SU-DHL-6 (cell line): ENCODE results near the gene CCNI2.

ENCODE experiments used
- H2AFZ ChIP-seq: fragments of 200-600 bp; sonication (generic); 2 replicates; pipeline ENCODE4 v1.6.1; 2014; ENCODE audit warnings: low read depth, mild to moderate bottlenecking, moderate library complexity, mixed read lengths, antibody characterized with exemption, low read length; ENCODE audit not compliant: severe bottlenecking
- H3F3A ChIP-seq: fragments of 200-600 bp; shearing (Covaris generic); 2 replicates; pipeline ENCODE4 v1.6.0; 2016; ENCODE audit warnings: antibody characterized with exemption, mild to moderate bottlenecking; ENCODE audit not compliant: insufficient read depth
- H3K27ac ChIP-seq: fragments of 200-600 bp; sonication (generic); 2 replicates; pipeline ENCODE4 v1.5.1; 2016; ENCODE audit warnings: low read depth, mild to moderate bottlenecking, low read length, moderate library complexity, mixed read lengths
- H3K27me3 ChIP-seq: fragments of 200-600 bp; sonication (generic), shearing (Covaris generic); 2 replicates; pipeline ENCODE4 v1.6.0; 2014; ENCODE audit warnings: mild to moderate bottlenecking, low read length
- H3K36me3 ChIP-seq: fragments of 200-600 bp; sonication (generic); 2 replicates; pipeline ENCODE4 v1.6.1; 2014; ENCODE audit warnings: mild to moderate bottlenecking, low read length, mixed read lengths
- H3K4me2 ChIP-seq: fragments of 300-600, 200-600 bp; shearing (Covaris generic), sonication (generic); 2 replicates; pipeline ENCODE4 v1.6.0; 2014; ENCODE audit warnings: low read length, low read depth, mild to moderate bottlenecking; ENCODE audit not compliant: poor library complexity, severe bottlenecking
- H3K4me3 ChIP-seq: fragments of 200-600 bp; sonication (generic); 2 replicates; pipeline ENCODE4 v1.5.1; 2014; ENCODE audit warnings: antibody characterized with exemption, low read length, mild to moderate bottlenecking, mixed read lengths; ENCODE audit not compliant: insufficient read depth, poor library complexity, severe bottlenecking
- H3K79me2 ChIP-seq: fragments of 200-600 bp; sonication (generic); 2 replicates; pipeline ENCODE4 v1.6.1; 2014; ENCODE audit warnings: mild to moderate bottlenecking, low read length, moderate library complexity; ENCODE audit not compliant: insufficient read depth
- H3K9ac ChIP-seq: fragments of 200-600 bp; sonication (generic); 2 replicates; pipeline ENCODE4 v1.7.0; 2014; ENCODE audit warnings: mild to moderate bottlenecking, low read length
- H3K9me2 ChIP-seq: fragments of 200-600 bp; sonication (generic); replicated peaks from 2 replicates; pipeline ENCODE4 v1.6.1; 2014; ENCODE audit warnings: low read length; ENCODE audit not compliant: insufficient read depth
- H3K9me3 ChIP-seq: fragments of 200-600 bp; sonication (generic); 2 replicates; pipeline ENCODE4 v1.6.1; 2014; ENCODE audit warnings: low read length, mixed read lengths; ENCODE audit not compliant: insufficient read depth
- H4K20me1 ChIP-seq: fragments of 200-600 bp; sonication (generic); 2 replicates; pipeline ENCODE4 v1.6.1; 2014; ENCODE audit warnings: low read depth, mild to moderate bottlenecking, antibody characterized with exemption, low read length, moderate library complexity, mixed read lengths
- CTCF ChIP-seq: fragments of 200-600 bp; sonication (generic); IDR thresholded peaks from one replicate; pipeline ENCODE4 v1.5.1; 2017; ENCODE audit warnings: antibody characterized with exemption, mild to moderate bottlenecking, low read length, moderate library complexity; ENCODE audit not compliant: insufficient read depth, poor library complexity, severe bottlenecking
- EZH2phosphoT487 ChIP-seq: fragments of 200-600 bp; sonication (generic), shearing (Covaris generic); conservative IDR thresholded peaks from 2 replicates; pipeline ENCODE4 v1.6.1; 2018; ENCODE audit warnings: mild to moderate bottlenecking, antibody characterized with exemption, low read length, moderate library complexity, mixed read lengths

CCNI2 gene, protein sequence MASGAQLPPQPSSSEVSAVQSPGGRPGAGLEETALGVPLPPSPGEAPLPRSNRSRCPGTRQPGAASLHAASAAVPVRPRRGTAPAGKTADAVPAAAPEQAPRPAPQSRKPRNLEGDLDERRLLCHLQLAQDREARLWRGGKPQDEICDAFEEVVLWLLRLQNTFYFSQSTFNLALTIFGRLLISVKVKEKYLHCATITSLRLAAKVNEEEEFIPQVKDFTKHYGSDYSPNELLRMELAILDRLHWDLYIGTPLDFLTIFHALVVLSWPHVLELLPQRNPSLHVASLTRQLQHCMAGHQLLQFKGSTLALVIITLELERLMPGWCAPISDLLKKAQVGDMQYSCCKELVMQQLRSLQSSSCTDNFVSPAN

DNA sequence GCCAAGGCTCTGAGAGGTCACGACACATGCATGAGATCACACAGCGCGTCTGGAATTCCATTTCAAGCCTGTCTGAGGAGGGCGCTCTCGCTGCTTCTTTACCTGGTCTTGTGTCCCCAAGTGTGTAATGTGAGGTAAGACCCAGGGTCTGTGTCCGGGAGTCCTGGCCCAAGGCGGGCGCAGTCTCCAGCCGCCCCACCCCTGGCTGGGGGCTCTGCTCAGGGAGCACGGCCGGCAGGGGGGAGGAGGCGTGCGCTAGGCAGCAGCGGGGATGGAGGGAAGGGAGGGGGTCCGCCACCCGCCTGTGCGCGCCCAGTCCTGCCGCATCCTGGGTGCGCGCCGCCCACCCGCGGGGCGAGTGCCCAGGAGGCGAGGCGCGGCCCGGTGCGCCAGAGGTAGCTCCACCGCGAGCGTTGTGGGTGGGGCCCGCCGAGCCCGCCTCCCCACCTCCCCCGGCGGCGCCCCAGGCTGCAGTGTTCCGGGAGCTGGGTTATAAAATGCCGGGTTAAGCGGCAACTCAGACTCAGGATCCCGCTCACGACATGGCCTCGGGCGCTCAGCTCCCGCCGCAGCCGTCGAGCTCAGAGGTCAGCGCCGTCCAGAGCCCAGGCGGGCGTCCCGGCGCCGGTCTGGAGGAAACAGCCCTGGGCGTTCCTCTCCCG lies at the start of gene CCNI2:
Gene CCNI2, plus strand, starts transcription at position 473 of the 662 bp plus-strand sequence. Its CDS starts 70 bp downstream, at position 543.
- H3K4me2 ChIP-seq: peak within 1 kb of the TSS; percentile 59

GRCh38 chr5:132704875-132705274 lies 42.4 kb upstream of the CCNI2 start:
- TF ChIP-seq EZH2phosphoT487: no peak
- TF ChIP-seq CTCF: no peak
- Histone ChIP-seq H3F3A (0 out of 2 replicates have a peak, but pooled peaks cover 7% of the 10 kb centered on the region), H3K9me3 (no peaks in the 10 kb centered on the region), H4K20me1 (no peaks in the 10 kb centered on the region), H3K4me3 (no peak overlapping the region), H2AFZ (no peak overlapping the region), H3K36me3 (no peaks in the 10 kb centered on the region; the same call in 1 of the 2 replicates), H3K9me2 (no peaks in the 10 kb centered on the region), H3K79me2 (no peaks in the 10 kb centered on the region), H3K9ac (no peak overlapping the region), H3K27me3 (no peaks in the 10 kb centered on the region), H3K4me2 (no peak overlapping the region), H3K27ac (no peak overlapping the region)

More for the DNA sequence above, at the start of gene CCNI2:
- Histone ChIP-seq H3K9me3 (no peaks in the 10 kb centered on the region), H3K27me3 (no peaks in the 10 kb centered on the region), H3F3A (no peaks in the 10 kb centered on the region; the same call in 1 of the 2 replicates), H3K4me3 (peak within 1 kb of the TSS; percentile 51), H2AFZ (peak within 1 kb of the TSS; percentile 89), H3K36me3 (no peaks in the 10 kb centered on the region), H4K20me1 (no peaks in the 10 kb centered on the region), H3K9me2 (no peaks in the 10 kb centered on the region), H3K9ac (peak within 1 kb of the TSS; percentile 48), H3K27ac (no peak within 1 kb of the TSS), H3K79me2 (no peaks in the 10 kb centered on the region)
- TF ChIP-seq CTCF: peak; percentile 44
- peak; percentile 22; the same call in 1 of the 2 replicates for TF ChIP-seq EZH2phosphoT487

DNA sequence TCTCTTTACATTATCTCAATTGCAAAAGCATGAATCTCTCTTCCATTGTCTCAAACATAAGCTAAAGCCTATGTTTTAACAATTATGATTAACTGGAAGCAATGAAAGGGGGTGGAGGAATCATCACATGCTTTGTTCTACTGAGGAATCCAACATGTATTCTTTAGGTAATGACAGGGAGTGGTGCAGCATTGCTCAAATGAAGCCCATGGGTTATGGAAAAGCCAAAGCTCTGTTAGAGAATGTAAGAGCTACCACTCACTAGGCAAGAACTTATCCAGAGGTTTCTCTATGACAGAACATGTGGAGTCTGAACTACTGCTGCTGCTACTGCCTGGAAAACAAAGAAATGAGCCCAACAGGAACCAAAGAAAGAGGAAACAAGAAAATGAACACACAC lies 38.6 kb upstream of the CCNI2 start:
- no peak overlapping the region for H3K4me3 ChIP-seq
- H3K27ac ChIP-seq: no peak overlapping the region
- H3K9me2 ChIP-seq: no peaks in the 10 kb centered on the region
- H3K9ac ChIP-seq: no peak overlapping the region
- H3F3A ChIP-seq: 0 out of 2 replicates have a peak, but pooled peaks cover 7% of the 10 kb centered on the region
- H3K79me2 ChIP-seq: no peaks in the 10 kb centered on the region
- H3K27me3 ChIP-seq: no peaks in the 10 kb centered on the region
- no peaks in the 10 kb centered on the region for H4K20me1 ChIP-seq
- no peaks in the 10 kb centered on the region; the same call in 1 of the 2 replicates for H3K36me3 ChIP-seq
- H3K9me3 ChIP-seq: no peaks in the 10 kb centered on the region
- TF ChIP-seq CTCF (no peak), EZH2phosphoT487 (no peak)
- no peak overlapping the region for H2AFZ ChIP-seq
- H3K4me2 ChIP-seq: no peak overlapping the region
